ENCODE data around the gene PEA15.

DNA sequence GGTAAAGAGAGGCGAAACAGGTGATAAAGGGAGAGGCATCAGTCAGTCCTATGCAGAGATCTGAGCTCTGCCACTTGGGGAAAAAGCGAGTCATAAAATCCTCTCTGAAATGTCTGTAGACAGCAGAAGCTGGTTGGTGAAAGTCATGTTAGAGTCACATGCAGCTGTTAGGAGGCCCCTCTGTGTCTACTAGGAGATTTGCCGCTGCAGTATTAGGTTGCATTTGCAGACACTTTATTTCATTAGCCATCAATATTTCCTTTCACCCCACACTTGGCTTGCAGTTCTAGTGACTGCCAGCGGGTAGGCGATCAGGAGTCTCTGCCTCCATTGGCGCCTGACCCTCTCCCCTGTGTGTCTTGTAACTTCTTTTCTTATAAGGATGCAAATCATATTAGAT is 37.6 kb upstream of the PEA15 start:
- no peak for TF ChIP-seq ZNF19 (tag by site-specific recombination; IDR thresholded peaks at IDR 0.05; ENCODE audit: low read depth)
- no peak for TF ChIP-seq ZNF10 (tag by site-specific recombination; IDR thresholded peaks at IDR 0.05)
- TF ChIP-seq, protein P1, sequence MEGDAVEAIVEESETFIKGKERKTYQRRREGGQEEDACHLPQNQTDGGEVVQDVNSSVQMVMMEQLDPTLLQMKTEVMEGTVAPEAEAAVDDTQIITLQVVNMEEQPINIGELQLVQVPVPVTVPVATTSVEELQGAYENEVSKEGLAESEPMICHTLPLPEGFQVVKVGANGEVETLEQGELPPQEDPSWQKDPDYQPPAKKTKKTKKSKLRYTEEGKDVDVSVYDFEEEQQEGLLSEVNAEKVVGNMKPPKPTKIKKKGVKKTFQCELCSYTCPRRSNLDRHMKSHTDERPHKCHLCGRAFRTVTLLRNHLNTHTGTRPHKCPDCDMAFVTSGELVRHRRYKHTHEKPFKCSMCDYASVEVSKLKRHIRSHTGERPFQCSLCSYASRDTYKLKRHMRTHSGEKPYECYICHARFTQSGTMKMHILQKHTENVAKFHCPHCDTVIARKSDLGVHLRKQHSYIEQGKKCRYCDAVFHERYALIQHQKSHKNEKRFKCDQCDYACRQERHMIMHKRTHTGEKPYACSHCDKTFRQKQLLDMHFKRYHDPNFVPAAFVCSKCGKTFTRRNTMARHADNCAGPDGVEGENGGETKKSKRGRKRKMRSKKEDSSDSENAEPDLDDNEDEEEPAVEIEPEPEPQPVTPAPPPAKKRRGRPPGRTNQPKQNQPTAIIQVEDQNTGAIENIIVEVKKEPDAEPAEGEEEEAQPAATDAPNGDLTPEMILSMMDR (tag by site-specific recombination; IDR thresholded peaks at IDR 0.05): no peak
- TF ChIP-seq ZNF513 (tag by site-specific recombination; IDR thresholded peaks at IDR 0.05): no peak
- no peak for TF ChIP-seq ZNF16 (tag by site-specific recombination; IDR thresholded peaks at IDR 0.05; ENCODE audit: low read depth)
